H1 (cell line): ENCODE results near the gene KATNA1. TPM values are rescaled to one million over a fixed set of nuclear protein-coding genes. Genes with fewer than 3 reads are reported as not detected.
A peak's percentile ranks its signal among the peaks of the same experiment; 100 is the strongest.

Source experiments
- BACH1 ChIP-seq: IDR thresholded peaks from 2 replicates; pipeline ENCODE4 v1.6.1; 2012; ENCODE audit warnings: low read length, improper control_type of control experiment
- EP300 ChIP-seq, 2 experiments: IDR thresholded peaks; 1 replicate in 1 of 2; 2 replicates in 1 of 2; pipeline ENCODE4 v1.6.1; 2011 to 2012; ENCODE audit warnings: low read depth in 2 of 2, low read length in 2 of 2, mild to moderate bottlenecking in 2 of 2, borderline replicate concordance in 1 of 2, inconsistent platforms in 1 of 2, moderate library complexity in 1 of 2
- EZH2 ChIP-seq: fragments of 200-600 bp; sonication (generic); IDR thresholded peaks from 2 replicates; pipeline ENCODE4 v1.7.1; 2012; ENCODE audit warnings: low read depth, mild to moderate bottlenecking, moderate library complexity, low read length, inconsistent platforms; ENCODE audit not compliant: severe bottlenecking
- FOSL1 ChIP-seq: IDR thresholded peaks from 2 replicates; pipeline ENCODE4 v1.6.1; 2011; ENCODE audit warnings: mild to moderate bottlenecking, low read depth, low read length, moderate library complexity; ENCODE audit not compliant: insufficient read depth
- MAFK ChIP-seq: IDR thresholded peaks from 2 replicates; pipeline ENCODE4 v1.6.1; 2012; ENCODE audit warnings: low read depth, mild to moderate bottlenecking, improper control_type of control experiment, low read length
- POLR2A ChIP-seq, 2 experiments: IDR thresholded peaks; 1 replicate in 1 of 2; 2 replicates in 1 of 2; pipeline ENCODE4 v1.6.1; 2011; ENCODE audit warnings: low read depth in 2 of 2, low read length in 2 of 2, mild to moderate bottlenecking in 2 of 2; ENCODE audit errors: control extremely low read depth in 1 of 2
- POLR2AphosphoS5 ChIP-seq: IDR thresholded peaks from 2 replicates; pipeline ENCODE4 v1.6.1; 2011; ENCODE audit warnings: low read depth, low read length
- TEAD4 ChIP-seq: IDR thresholded peaks from 2 replicates; pipeline ENCODE4 v1.6.1; 2012; ENCODE audit warnings: low read depth, low read length, inconsistent platforms, mixed read lengths
- polyA plus RNA-seq, 7 experiments: library from polyadenylated mRNA; depleted of rRNA in 3 of 7; stranded (reverse) in 5 of 7; unstranded in 2 of 7; fragments of >200 nt in 5 of 7; fragments of 200-250 nt in 2 of 7; gene quantifications; 1 replicate in 5 of 7; 2 replicates in 1 of 7; 4 replicates in 1 of 7; pipeline versions ENCODE4 v1.2.1 to v1.2.3, GENCODE V29; 2011 to 2013; ENCODE audit warnings: missing spikeins in 2 of 7, mixed read lengths in 2 of 7
- total RNA-seq: library from RNA; stranded (reverse); fragmentation: NEBNext Ultra II Directional; extraction: Animal tissue kit (Norgen Biotek cat#: 25700); gene quantifications from 2 replicates; pipeline ENCODE4 v1.2.1, GENCODE V29; 2021
- TF ChIP-seq, protein P1 (sequence below): IDR thresholded peaks from 2 replicates; pipeline ENCODE4 v1.6.1; 2012; ENCODE audit warnings: inconsistent platforms
- TF ChIP-seq, protein P2 (sequence below): fragments of 300-600 bp; sonication (generic); IDR thresholded peaks from 2 replicates; pipeline ENCODE4 v1.7.1; 2012; ENCODE audit warnings: low read length, moderate library complexity, mild to moderate bottlenecking, inconsistent platforms; ENCODE audit not compliant: insufficient replicate concordance

Gene KATNA1
- total and polyA plus RNA-seq, 2 of the 8 experiments (the other 6 are each of a cell fraction or from before 2014, with no cell fraction given) = 7.6 to 20.3 TPM

DNA sequence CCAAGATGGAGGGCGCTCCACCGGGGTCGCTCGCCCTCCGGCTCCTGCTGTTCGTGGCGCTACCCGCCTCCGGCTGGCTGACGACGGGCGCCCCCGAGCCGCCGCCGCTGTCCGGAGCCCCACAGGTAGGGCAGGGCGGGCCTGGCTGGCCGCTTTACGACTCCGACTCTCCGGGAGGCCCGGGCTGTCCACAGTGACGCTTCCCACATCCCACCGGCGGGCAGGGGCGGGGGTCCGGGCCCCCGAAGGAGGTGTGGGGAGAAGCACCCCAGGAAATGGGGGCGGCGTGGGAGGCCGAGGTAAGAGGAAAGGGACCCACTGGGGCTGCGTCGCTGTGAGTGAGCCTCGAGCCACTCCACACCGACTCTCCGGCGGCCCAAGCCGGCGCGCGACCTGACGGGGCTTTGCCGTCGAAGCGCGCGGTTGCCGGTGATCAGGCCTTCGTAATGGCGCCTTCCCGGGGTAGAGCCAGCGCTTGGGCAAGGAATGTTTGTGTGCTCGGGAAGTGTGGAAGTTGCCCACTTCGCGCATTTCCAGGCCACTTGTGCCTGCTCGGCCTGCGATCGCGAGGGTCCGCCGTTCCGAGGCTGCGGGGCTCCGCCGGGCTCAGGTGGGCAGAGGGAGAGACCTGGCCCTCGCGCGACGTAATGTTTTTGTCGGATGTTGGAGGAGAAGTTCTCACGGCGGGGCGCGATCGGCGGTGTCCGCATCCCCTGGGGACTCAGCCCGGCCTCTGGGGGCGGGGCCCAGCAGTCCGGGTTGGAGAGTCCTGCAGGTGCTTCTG is 81.9 kb downstream of the KATNA1 start (continued):
- TF ChIP-seq POLR2AphosphoS5 (peak; percentile 55; the same call in 1 of the 2 replicates), POLR2A (IDR thresholded peaks at IDR 0.05; ENCODE audit: control extremely low read depth in 1 of 2, low read depth in 2 of 2, low read length in 2 of 2) (peak; percentile 54 to 62), EP300 (IDR thresholded peaks at IDR 0.05; ENCODE audit: borderline replicate concordance in 1 of 2, low read depth in 2 of 2, low read length in 2 of 2) (no peak), FOSL1 (no peak), EZH2 (no peak), MAFK (no peak), TEAD4 (no peak), BACH1 (no peak)
- TF ChIP-seq, protein P1, sequence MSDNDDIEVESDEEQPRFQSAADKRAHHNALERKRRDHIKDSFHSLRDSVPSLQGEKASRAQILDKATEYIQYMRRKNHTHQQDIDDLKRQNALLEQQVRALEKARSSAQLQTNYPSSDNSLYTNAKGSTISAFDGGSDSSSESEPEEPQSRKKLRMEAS = no peak
- TF ChIP-seq, protein P2, sequence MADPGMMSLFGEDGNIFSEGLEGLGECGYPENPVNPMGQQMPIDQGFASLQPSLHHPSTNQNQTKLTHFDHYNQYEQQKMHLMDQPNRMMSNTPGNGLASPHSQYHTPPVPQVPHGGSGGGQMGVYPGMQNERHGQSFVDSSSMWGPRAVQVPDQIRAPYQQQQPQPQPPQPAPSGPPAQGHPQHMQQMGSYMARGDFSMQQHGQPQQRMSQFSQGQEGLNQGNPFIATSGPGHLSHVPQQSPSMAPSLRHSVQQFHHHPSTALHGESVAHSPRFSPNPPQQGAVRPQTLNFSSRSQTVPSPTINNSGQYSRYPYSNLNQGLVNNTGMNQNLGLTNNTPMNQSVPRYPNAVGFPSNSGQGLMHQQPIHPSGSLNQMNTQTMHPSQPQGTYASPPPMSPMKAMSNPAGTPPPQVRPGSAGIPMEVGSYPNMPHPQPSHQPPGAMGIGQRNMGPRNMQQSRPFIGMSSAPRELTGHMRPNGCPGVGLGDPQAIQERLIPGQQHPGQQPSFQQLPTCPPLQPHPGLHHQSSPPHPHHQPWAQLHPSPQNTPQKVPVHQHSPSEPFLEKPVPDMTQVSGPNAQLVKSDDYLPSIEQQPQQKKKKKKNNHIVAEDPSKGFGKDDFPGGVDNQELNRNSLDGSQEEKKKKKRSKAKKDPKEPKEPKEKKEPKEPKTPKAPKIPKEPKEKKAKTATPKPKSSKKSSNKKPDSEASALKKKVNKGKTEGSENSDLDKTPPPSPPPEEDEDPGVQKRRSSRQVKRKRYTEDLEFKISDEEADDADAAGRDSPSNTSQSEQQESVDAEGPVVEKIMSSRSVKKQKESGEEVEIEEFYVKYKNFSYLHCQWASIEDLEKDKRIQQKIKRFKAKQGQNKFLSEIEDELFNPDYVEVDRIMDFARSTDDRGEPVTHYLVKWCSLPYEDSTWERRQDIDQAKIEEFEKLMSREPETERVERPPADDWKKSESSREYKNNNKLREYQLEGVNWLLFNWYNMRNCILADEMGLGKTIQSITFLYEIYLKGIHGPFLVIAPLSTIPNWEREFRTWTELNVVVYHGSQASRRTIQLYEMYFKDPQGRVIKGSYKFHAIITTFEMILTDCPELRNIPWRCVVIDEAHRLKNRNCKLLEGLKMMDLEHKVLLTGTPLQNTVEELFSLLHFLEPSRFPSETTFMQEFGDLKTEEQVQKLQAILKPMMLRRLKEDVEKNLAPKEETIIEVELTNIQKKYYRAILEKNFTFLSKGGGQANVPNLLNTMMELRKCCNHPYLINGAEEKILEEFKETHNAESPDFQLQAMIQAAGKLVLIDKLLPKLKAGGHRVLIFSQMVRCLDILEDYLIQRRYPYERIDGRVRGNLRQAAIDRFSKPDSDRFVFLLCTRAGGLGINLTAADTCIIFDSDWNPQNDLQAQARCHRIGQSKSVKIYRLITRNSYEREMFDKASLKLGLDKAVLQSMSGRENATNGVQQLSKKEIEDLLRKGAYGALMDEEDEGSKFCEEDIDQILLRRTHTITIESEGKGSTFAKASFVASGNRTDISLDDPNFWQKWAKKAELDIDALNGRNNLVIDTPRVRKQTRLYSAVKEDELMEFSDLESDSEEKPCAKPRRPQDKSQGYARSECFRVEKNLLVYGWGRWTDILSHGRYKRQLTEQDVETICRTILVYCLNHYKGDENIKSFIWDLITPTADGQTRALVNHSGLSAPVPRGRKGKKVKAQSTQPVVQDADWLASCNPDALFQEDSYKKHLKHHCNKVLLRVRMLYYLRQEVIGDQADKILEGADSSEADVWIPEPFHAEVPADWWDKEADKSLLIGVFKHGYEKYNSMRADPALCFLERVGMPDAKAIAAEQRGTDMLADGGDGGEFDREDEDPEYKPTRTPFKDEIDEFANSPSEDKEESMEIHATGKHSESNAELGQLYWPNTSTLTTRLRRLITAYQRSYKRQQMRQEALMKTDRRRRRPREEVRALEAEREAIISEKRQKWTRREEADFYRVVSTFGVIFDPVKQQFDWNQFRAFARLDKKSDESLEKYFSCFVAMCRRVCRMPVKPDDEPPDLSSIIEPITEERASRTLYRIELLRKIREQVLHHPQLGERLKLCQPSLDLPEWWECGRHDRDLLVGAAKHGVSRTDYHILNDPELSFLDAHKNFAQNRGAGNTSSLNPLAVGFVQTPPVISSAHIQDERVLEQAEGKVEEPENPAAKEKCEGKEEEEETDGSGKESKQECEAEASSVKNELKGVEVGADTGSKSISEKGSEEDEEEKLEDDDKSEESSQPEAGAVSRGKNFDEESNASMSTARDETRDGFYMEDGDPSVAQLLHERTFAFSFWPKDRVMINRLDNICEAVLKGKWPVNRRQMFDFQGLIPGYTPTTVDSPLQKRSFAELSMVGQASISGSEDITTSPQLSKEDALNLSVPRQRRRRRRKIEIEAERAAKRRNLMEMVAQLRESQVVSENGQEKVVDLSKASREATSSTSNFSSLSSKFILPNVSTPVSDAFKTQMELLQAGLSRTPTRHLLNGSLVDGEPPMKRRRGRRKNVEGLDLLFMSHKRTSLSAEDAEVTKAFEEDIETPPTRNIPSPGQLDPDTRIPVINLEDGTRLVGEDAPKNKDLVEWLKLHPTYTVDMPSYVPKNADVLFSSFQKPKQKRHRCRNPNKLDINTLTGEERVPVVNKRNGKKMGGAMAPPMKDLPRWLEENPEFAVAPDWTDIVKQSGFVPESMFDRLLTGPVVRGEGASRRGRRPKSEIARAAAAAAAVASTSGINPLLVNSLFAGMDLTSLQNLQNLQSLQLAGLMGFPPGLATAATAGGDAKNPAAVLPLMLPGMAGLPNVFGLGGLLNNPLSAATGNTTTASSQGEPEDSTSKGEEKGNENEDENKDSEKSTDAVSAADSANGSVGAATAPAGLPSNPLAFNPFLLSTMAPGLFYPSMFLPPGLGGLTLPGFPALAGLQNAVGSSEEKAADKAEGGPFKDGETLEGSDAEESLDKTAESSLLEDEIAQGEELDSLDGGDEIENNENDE = no peak
